Measurements from ENCODE around the gene RPUSD1.
"Not testable (repeated sequence)": the region's sequence is repeated elsewhere in the genome, so short reads cannot be mapped to it uniquely, and the experiment has no call there.

Gene RPUSD1

DNA sequence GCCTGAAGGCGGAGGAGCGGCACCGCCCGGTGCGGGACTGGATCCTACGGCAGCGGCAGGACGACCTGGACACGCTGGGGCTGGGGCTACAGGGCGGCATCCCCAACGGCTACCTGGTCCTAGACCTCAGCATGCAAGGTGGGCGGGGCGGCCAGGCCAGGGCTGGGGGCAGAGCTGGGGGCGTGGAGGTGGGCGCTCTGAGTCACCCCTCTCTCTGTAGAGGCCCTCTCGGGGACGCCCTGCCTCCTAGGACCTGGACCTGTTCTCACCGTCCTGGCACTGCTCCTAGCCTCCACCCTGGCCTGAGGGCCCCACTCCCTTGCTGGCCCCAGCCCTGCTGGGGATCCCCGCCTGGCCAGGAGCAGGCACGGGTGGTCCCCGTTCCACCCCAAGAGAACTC lies 19.8 kb downstream of the RPUSD1 start:
- in situ Hi-C loops (cut with MboI; ENCODE audit: low sequenced_read_pairs), result no loop called here

DNA sequence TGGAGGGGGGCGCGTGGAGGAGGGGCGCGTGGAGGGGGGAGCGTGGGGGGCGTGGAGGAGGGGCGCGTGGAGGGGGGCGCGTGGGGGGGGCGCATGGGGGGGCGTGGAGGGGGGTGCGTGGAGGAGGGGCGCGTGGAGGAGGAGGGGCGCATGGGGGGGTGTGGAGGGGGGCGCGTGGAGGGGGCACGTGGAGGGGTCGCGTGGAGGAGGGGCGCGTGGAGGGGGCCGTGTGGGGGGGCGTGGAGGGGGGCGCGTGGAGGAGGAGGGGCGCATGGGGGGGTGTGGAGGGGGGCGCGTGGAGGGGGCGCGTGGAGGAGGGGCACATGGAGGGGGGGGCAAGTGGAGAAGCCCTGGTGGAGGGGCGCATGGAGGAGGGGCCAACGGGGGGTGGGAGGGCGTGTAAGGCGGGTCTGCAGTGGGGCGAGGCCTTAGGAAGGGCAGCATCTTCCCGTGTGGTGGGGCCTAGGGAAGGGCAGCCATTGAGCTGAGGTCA lies 20.4 kb downstream of the RPUSD1 start:
- in situ Hi-C loops (cut with MboI; ENCODE audit: low sequenced_read_pairs), result no loop called here

DNA sequence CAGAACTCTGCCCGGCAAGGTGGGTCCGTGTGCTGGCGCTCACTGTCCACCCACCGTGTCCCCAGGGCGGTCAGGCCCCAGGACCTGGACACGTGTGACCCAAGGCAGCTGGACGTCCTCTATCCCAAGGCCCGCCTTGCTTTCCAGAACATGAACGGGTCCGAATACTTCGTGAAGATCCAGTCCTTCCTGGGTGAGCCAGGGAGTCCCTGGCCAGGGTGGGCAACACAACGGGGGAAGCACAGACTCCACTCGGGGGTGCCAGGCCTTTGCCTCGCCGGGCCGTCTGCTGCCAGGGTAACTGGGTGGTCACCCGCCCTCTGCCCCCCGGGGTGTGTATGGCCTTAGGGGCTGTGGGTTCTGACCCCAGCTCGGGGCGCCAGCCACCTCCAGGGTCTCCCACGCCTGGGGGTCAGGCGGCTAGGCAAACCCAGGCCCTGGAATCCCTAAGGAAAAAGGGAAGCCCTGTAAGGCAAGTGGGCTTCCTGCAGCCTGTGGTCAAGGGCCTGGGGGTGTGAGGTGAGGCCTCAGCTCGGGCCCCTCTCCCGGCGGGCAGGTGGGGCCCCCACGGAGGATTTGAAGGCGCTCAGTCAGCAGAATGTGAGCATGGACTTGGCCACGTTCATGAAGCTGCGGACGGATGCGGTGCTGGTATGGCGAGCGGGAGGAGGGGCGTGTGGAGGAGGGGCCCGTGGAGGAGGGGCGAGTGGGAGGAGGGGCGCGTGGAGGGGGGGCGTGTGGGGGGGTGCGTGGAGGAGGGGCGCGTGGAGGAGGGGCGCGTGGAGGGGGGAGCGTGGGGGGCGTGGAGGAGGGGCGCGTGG lies 21.2 kb downstream of the RPUSD1 start:
- in situ Hi-C loops (cut with MboI; ENCODE audit: low sequenced_read_pairs), result no loop called here

DNA sequence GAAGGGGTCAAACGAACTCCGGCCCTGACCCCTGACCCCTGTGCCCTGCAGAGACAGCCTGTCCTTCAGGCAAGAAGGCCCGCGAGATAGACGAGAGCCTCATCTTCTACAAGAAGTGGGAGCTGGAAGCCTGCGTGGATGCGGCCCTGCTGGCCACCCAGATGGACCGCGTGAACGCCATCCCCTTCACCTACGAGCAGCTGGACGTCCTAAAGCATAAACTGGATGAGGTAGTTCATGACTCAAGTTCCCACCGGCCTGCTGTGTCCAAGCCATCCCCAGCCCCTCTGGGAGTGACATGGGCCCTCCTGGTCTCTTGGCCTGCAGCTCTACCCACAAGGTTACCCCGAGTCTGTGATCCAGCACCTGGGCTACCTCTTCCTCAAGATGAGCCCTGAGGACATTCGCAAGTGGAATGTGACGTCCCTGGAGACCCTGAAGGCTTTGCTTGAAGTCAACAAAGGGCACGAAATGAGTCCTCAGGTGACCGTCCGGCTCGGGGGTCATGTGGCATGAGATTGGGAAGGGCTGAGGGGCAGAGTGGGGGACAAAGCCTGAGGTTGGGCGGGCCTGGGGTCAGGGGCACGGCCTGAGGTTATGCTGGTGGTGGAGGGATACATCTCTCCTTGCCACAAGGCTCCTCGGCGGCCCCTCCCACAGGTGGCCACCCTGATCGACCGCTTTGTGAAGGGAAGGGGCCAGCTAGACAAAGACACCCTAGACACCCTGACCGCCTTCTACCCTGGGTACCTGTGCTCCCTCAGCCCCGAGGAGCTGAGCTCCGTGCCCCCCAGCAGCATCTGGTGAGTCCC lies 22.0 kb downstream of the RPUSD1 start:
- in situ Hi-C loops (cut with MboI; ENCODE audit: low sequenced_read_pairs), result no loop called here

DNA sequence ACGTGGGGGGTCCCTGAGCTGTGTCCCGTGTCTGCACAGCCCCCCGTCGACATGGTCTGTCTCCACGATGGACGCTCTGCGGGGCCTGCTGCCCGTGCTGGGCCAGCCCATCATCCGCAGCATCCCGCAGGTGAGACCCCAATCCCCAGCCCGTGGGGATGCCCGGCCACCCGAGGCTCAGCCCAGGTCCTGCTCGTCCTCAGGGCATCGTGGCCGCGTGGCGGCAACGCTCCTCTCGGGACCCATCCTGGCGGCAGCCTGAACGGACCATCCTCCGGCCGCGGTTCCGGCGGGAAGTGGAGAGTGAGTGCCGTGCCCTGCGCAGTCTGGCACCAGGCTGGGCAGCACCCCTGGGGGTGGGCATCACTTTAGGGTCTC lies 22.7 kb downstream of the RPUSD1 start:
- in situ Hi-C loops (cut with MboI; ENCODE audit: low sequenced_read_pairs), result no loop called here

DNA sequence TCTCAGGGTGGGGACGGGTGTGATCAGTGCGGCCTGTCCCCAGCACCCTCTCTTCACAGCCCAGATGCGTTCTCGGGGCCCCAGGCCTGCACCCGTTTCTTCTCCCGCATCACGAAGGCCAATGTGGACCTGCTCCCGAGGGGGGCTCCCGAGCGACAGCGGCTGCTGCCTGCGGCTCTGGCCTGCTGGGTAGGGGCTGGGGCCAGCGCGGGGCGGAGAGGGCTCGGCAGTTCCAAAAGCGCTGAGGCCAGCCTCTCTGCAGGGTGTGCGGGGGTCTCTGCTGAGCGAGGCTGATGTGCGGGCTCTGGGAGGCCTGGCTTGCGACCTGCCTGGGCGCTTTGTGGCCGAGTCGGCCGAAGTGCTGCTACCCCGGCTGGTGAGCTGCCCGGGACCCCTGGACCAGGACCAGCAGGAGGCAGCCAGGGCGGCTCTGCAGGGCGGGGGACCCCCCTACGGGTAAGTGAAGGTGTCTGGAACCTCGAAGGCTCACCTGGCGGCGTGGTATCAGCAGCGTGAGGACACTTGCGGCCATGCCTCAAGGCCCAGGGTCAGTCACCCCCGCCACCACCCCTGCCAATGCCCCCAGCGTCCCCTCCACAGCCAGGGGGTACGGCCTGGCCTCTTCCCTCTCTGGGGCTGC lies 23.2 kb downstream of the RPUSD1 start:
- in situ Hi-C loops (cut with MboI; ENCODE audit: low sequenced_read_pairs), result no loop called here

DNA sequence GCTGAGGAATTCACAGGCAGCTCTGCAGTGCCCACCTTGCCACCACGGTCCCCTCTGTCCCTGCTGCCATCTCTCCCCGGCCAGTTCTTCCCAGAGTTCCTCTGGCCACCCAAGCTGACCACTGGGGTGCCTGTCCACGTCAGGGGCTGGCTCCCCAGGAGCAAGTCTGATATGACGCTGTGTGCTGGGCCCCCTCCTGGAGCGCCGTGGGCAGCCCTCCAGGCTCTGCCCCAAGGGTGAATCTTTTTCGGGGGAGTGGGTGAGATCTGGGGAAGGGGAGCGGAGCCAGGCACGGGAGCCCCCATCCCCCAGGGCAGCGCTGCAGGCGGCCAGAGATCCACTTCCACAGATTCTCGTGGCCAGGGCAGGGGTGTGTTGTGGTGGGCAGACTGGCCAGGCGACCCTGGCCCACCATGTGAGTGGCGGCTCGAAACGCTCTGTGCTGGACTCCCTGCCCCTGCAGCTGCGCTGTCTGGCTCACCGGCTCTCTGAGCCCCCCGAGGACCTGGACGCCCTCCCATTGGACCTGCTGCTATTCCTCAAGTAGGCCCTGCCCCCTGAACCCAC lies 23.9 kb downstream of the RPUSD1 start:
- in situ Hi-C loops (cut with MboI; ENCODE audit: low sequenced_read_pairs), result no loop called here

DNA sequence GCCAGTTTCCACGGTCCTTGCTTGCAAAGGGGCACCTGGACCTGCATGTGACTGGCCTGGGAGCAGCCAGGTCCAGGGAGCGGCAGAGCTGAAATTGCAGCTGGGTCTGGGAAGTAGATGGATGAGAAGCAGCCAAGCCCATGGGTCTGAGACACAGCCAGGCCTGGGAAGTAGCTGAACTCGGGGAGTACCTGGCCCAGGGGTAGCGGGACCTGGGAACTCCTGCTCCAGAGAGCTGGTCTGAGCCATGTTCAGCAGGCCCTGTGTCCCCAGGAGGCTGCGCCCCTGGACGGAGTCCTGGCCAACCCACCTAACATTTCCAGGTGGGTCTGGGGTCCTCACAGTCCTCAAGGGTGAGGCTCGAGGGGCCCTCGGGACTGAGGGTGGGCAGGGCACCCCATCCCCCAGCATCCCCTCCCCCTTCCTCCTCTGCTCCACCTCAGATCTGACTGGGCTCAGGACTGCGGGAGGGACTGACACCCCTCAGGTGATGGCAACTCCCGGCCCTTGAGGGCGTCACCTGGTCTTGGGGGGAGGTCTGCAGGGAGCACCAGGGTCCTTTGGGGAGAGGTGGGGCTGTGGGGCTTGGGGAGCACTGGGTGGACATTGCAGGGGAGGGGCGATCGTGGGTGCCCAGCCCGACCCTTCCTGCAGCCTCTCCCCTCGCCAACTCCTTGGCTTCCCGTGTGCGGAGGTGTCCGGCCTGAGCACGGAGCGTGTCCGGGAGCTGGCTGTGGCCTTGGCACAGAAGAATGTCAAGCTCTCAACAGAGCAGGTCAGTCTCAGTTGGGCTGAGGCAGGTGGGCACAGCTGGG lies 24.6 kb downstream of the RPUSD1 start:
- in situ Hi-C loops (cut with MboI; ENCODE audit: low sequenced_read_pairs), result no loop called here

DNA sequence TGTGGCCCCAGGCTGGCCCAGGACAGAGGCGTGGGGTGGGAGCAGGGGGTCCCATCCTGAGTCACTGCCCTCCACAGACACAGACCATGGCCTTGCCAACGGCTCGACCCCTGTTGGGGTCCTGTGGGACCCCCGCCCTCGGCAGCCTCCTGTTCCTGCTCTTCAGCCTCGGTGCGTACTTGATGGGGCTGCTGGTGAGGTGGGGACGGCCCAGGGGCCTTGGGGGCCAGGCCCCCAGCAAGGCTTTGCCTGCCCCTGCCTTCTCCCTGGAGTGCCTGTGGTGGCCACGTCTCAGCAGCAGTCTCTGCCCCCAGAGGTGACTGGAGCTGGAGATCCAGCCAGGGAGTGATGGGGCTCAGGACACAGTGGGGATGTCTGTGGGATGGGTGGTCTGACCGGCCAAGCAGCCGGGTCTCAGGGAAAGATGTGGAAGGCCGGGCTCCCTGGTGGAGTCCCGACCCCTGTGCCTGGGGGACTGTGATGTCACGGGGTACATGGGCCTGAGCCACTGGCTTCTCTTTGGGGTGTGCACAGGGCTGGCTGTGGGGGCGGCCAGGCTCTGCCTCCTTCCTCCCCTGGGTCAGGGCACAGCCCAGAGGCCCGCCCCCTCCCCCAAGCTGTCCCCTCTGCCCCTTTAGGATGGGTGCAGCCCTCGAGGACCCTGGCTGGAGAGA lies 25.4 kb downstream of the RPUSD1 start:
- in situ Hi-C loops (cut with MboI; ENCODE audit: low sequenced_read_pairs), result no loop called here

DNA sequence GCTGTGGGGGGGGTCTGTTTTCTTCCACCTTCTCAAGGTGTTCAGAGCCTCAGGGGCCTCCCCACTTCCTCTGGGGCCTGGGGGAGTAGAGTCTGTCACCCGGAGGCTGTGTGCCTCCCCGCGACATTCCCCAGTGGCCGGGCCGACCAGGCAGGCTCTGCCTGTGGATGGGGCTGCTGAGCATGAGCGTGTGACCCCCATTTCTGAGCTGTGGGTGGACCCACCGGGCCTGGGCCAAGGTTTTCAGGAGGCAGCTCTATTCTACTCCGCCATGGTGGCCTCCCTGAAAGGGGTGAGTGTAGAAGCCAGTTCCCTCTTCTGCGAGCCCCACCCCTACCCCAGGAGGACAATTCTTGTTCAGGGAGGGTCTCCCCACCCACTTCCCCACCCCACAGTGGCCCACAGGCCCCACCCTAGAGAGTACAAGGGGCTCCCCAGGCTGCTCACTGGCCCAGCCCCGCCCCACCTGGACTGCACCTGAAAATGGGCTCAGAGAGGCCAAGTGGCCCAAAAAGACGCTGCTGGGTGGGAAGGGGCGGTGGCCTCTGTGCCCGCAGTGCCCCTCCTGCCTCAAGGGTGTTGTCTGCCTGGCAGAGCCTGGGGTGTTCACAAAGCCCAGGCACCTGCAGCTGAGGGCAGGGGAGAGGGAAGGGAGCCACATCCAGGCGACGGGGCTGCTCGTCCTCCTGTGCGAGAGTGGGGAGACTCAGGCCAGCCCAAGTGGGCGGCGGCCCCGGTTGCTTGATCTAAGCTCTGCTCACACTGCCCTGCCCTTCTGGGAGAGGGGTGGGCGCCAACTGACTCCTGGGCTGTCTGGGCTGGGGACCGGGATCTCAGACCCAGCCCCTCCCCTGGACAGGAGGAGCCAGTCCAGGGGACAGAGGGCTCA lies 26.3 kb downstream of the RPUSD1 start:
- in situ Hi-C loops (cut with MboI; ENCODE audit: low sequenced_read_pairs), result no loop called here

DNA sequence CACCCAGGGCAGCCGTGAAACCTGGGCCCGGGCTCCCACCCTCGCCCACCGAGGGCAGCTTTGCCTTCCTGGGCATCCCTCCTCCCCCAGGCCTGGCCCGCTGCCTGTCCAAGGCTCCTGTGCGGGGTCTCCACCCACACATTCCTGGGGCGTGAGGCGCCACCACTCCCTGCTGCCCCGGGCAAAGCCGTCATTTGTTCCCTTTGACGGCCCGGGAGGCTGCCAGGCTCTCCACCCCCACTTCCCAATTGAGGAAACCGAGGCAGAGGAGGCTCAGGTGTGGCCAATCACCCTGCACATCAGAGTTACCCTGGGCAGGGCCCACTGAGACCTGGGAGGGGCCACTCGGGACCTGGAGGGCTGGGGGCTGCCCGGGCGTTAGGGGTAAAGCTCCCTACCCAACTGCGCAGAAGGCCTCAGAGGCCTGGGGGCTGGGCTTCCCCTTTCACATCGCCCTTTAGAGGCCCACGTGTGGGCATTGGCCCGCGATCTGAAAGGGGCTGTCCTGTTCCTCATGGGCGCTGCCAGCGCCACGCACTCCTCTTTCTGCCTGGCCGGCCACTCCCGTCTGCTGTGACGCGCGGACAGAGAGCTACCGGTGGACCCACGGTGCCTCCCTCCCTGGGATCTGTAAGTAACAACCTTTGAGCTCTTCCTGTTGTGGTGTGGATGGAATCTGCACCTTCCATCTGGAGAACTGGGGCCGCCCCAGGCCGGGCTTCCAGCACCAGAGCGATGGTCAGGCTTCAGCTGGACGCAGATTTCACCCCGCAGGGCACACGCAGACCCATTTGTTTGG lies 27.4 kb downstream of the RPUSD1 start, which contains the start of gene MSLN:
TSS of gene MSLN (plus strand) at position 190 of the 799 bp plus-strand sequence. CDS start 1,947 bp downstream, outside the sequence.
- in situ Hi-C loops (cut with MboI; ENCODE audit: low sequenced_read_pairs), result no loop called here

DNA sequence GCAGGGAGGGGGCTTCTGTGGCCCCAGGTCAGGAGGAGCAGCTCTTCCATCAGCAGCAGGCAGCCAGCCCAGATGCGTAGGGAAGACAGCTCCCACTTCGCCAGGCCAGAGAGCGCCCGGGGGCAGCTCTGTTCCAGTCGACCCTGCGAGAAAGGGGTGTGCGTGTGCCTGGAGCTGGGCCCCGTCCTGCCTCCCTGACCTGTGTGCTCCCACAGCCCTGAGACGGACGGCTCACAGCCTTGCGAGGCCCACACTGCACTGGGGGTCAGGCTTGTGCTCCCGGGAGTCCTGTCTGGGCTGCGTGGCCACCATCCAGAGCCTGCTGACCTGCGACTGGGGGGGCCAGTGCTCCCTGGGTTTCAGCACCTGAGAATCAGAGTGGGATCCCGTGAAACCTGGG lies 28.1 kb downstream of the RPUSD1 start:
- in situ Hi-C loops (cut with MboI; ENCODE audit: low sequenced_read_pairs), result no loop called here

DNA sequence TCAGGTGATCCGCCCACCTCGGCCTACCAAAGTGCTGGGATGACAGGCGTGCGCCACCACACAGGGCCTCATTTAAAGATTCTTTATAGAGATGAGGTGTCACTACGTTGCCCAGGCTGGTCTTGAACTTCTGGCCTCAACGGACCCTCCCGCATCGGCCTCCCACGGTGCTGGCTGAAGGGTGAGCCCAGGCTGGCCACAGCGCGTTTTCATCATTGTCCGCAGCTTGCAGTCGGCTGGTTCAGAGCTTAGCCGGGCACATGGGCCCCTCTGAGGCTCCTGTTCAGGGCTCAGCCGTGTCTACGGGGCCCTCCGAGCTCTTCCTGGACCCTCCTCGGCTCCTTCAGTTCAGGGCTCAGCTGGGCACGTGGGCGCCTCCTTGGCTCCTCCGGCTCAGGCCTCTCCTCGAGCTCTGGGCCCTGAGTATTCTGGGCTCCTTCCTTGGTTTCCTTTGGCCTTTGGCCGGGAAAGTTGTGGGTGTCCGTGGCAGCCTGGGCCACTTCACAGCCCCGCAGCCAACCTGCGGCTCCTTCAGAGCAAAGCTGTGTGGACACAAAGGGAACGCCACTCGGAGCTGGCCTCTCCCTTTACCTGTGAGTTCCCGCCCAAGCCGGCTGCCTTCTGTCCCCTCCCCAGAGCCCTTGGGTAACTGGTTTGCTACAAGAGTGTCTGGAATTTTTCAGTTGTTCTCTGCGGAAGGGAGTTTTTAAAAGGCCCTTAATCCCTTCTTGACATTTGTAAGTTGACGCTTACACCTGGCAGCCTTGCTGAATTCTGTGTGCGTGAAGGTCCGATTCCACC lies 28.9 kb downstream of the RPUSD1 start:
- in situ Hi-C loops (cut with MboI; ENCODE audit: low sequenced_read_pairs), result no loop called here

DNA sequence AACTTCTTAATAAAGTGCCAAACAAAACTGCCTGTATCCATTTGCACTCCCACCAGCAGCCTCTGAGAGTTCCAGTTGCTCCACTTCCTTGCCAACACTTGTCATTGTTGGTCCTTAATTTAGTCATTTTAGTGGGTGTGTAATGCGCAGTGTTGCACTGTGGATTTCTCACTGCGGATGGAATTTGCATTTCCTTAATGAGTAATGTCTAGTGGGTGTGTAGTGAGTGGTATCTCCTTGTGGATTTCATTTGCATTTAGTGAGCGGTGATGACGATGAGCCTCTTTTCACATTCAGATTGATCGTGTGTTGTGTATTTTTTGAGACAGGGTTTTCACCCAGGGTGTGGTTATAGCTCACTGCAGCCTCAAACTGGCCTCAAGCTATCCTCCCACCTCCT lies 31.8 kb downstream of the RPUSD1 start:
- in situ Hi-C loops (cut with MboI; ENCODE audit: low sequenced_read_pairs), result no loop called here

DNA sequence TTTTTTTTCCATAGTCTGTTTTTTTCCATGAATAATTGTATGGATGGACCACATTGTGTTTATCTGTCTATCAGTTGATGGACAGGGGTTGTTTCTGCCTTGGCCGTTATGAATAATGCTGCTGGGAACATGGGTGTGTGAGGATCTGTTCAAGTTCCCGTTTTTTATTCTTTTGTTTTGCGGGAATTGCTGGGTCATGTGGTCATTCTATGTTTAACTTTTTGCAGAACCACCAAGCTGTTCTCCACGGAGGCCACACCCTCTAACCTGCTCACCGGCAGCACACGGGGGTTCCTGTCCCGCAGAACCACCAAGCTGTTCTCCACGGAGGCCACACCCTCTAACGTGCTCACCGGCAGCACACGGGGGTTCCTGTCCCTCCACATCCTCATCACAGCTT lies 33.5 kb downstream of the RPUSD1 start:
- in situ Hi-C loops (cut with MboI; ENCODE audit: low sequenced_read_pairs), result no loop called here

DNA sequence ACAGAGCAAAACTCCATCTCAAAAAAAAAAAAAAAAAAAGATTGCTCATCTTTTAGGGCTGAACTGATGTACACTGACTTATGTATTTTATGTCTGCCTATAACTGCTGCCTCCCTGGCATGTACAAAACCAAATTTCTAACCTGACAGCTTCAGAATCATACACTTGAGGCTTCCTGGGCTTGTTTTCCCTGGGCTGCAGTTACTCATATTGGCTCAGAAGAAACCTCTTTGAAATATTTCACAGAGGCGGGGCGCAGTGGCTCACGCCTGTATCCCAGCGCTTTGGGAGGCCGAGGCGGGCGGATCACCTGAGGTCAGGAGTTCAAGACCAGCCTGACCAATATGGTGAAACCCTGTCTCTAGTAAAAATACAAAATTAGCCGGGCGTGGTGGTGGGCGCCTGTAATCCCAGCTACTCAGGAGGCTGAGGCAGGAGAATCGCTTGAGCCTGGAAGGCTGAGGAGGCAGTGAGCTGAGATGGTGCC lies 34.0 kb downstream of the RPUSD1 start:
- in situ Hi-C loops (cut with MboI; ENCODE audit: low sequenced_read_pairs), result not testable (repeated sequence)

DNA sequence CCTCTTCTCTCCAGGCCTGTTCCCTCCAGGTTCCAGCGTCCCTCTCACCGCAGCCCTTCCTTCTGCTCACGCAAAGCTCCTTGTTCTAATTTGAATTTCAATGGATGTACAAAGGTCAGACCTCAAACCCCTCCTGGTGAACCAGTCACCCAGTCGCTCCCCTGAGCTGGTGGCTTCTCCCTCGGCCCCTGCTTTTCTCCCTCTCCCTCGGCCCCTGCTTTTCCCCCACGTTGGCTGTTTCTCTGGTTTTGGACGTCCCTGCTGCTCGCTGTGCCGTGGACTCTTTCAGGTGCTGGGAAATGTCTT lies 36.2 kb downstream of the RPUSD1 start:
- in situ Hi-C loops (cut with MboI; ENCODE audit: low sequenced_read_pairs), result no loop called here
